GM13976 (cell line): ENCODE data around the gene PPIF.

Experiments used
- DNase-seq: peaks from one replicate; pipeline ENCODE4 v3.0.0; 2012; ENCODE audit warnings: low spot score
- CTCF ChIP-seq: IDR thresholded peaks from 2 replicates; pipeline ENCODE4 v1.5.1; 2012; ENCODE audit warnings: borderline replicate concordance, mild to moderate bottlenecking; ENCODE audit not compliant: insufficient read depth; ENCODE audit errors: extremely low read depth, missing control alignments, control extremely low read depth
- in situ Hi-C: fragments of 300-500 bp; cut with MboI; formaldehyde crosslinking; loops from one replicate; pipeline ENCODE4 v1.12.0; 2022; ENCODE audit warnings: low sequenced_read_pairs, mixed read lengths, inconsistent platforms; ENCODE audit not compliant: unreplicated experiment

Gene PPIF

GRCh38 chr10:79320316-79320715 is 27.0 kb upstream of the PPIF start:
- in situ Hi-C loops, result no loop called here
- no peak for DNase-seq
- TF ChIP-seq CTCF, result no peak

- no peak for DNase-seq
- in situ Hi-C loops, result no loop called here
These were observed 26.3 kb upstream of the PPIF start for GRCh38 chr10:79320820-79321493.

GRCh38 chr10:79321494-79321882 is 25.8 kb upstream of the PPIF start:
- TF ChIP-seq CTCF, result no peak
- DNase-seq, result no peak
- in situ Hi-C loops, result no loop called here

More at GRCh38 chr10:79320820-79321493, 26.3 kb upstream of the PPIF start:
- TF ChIP-seq CTCF, result no peak

- no peak for DNase-seq
- in situ Hi-C loops, result no loop called here
- no peak for TF ChIP-seq CTCF
These were observed 25.3 kb upstream of the PPIF start for GRCh38 chr10:79321951-79322350.

- no peak for TF ChIP-seq CTCF
- DNase-seq, result peak; percentile 41
- in situ Hi-C loops, result no loop called here
These were observed 24.4 kb upstream of the PPIF start for GRCh38 chr10:79322616-79323543.

- TF ChIP-seq CTCF, result no peak
- in situ Hi-C loops, result no loop called here
- DNase-seq, result no peak
These were observed 23.7 kb upstream of the PPIF start for GRCh38 chr10:79323602-79324001.
